ENCODE measurements around the gene SEMA4B. TPM values are rescaled to one million over a fixed set of nuclear protein-coding genes. Genes with fewer than 3 reads are reported as not detected.

The SEMA4B gene
- total RNA-seq, 1 donor from 2014 or later: 7.7 TPM

- Histone ChIP-seq H3K4me1 (peaks cover 11% of the 10 kb centered on the region), H3F3A (ENCODE audit: low read depth) (peaks cover 23% of the 10 kb centered on the region), H3K27me3 (no peaks in the 10 kb centered on the region), H3K9ac (no peak overlapping the region), H3K9me3 (ENCODE audit: low read depth) (no peaks in the 10 kb centered on the region), H3K79me2 (ENCODE audit: low read depth) (peaks cover 27% of the 10 kb centered on the region), H3K27ac (no peak overlapping the region), H2AFZ (replicated peaks) (no peak overlapping the region), H3K4me2 (peak overlapping the region; percentile 93), H3K36me3 (no peaks in the 10 kb centered on the region), H3K4me3 (no peak overlapping the region), H4K20me1 (ENCODE audit: low read depth) (peaks cover 47% of the 10 kb centered on the region)
- Mint-ChIP-seq H3K27ac (no peak overlapping the region), H3K36me3 (peaks cover 6% of the 10 kb centered on the region), H3K4me1 (peaks cover 39% of the 10 kb centered on the region), H3K9me3 (no peaks in the 10 kb centered on the region), H3K27me3 (ENCODE audit: insufficient read depth, low read depth) (peaks cover 6% of the 10 kb centered on the region), H3K4me3 (peak overlapping the region; percentile 87)
- TF ChIP-seq EZH2phosphoT487 (IDR thresholded peaks at IDR 0.05) (no peak), CTCF (IDR thresholded peaks at IDR 0.05) (no peak), EZH2 (IDR thresholded peaks at IDR 0.05) (no peak)
- no peak for DNase-seq (ENCODE audit: low spot score)
These were observed 1.8 kb downstream of the SEMA4B start for GRCh38 chr15:90202929-90203328.

- TF ChIP-seq CTCF (IDR thresholded peaks at IDR 0.05): no peak
- TF ChIP-seq EZH2phosphoT487 (IDR thresholded peaks at IDR 0.05): no peak
- TF ChIP-seq EZH2 (IDR thresholded peaks at IDR 0.05): no peak
- no peaks in the 10 kb centered on the region for H3K9me3 ChIP-seq (ENCODE audit: low read depth)
- no peaks in the 10 kb centered on the region for H3K27me3 ChIP-seq
- H3K36me3 Mint-ChIP-seq: peaks cover 6% of the 10 kb centered on the region
- no peak overlapping the region for H2AFZ ChIP-seq (replicated peaks)
- no peaks in the 10 kb centered on the region for H3K36me3 ChIP-seq
- H4K20me1 ChIP-seq (ENCODE audit: low read depth): peaks cover 47% of the 10 kb centered on the region
- H3K9ac ChIP-seq: no peak overlapping the region
- H3K4me1 ChIP-seq: peaks cover 11% of the 10 kb centered on the region
- no peak overlapping the region for H3K4me2 ChIP-seq
- H3K4me3 Mint-ChIP-seq: peak overlapping the region; percentile 87
- H3K79me2 ChIP-seq (ENCODE audit: low read depth): peaks cover 27% of the 10 kb centered on the region
- peaks cover 39% of the 10 kb centered on the region for H3K4me1 Mint-ChIP-seq
- H3K27ac Mint-ChIP-seq: no peak overlapping the region
- H3K27me3 Mint-ChIP-seq (ENCODE audit: insufficient read depth, low read depth): peaks cover 6% of the 10 kb centered on the region
- H3K9me3 Mint-ChIP-seq: no peaks in the 10 kb centered on the region
- no peak for DNase-seq (ENCODE audit: low spot score)
- H3K4me3 ChIP-seq: no peak overlapping the region
- H3F3A ChIP-seq (ENCODE audit: low read depth): peaks cover 23% of the 10 kb centered on the region
- H3K27ac ChIP-seq: no peak overlapping the region
These were observed 2.3 kb downstream of the SEMA4B start for GRCh38 chr15:90203473-90203872.

GRCh38 chr15:90203922-90204321 is 2.8 kb downstream of the SEMA4B start:
- Histone ChIP-seq H4K20me1 (ENCODE audit: low read depth) (peaks cover 47% of the 10 kb centered on the region), H3F3A (ENCODE audit: low read depth) (peaks cover 23% of the 10 kb centered on the region), H3K4me2 (no peak overlapping the region), H3K27ac (no peak overlapping the region), H3K36me3 (no peaks in the 10 kb centered on the region), H3K79me2 (ENCODE audit: low read depth) (peaks cover 27% of the 10 kb centered on the region), H3K4me3 (no peak overlapping the region), H3K9me3 (ENCODE audit: low read depth) (no peaks in the 10 kb centered on the region), H3K9ac (no peak overlapping the region), H2AFZ (replicated peaks) (no peak overlapping the region), H3K27me3 (no peaks in the 10 kb centered on the region), H3K4me1 (peaks cover 11% of the 10 kb centered on the region)
- H3K9me3 Mint-ChIP-seq: no peaks in the 10 kb centered on the region
- no peak for DNase-seq (ENCODE audit: low spot score)
- peaks cover 6% of the 10 kb centered on the region for H3K36me3 Mint-ChIP-seq
- TF ChIP-seq CTCF (IDR thresholded peaks at IDR 0.05) (no peak), EZH2 (IDR thresholded peaks at IDR 0.05) (no peak), EZH2phosphoT487 (IDR thresholded peaks at IDR 0.05) (no peak)
- no peak overlapping the region for H3K4me3 Mint-ChIP-seq
- peaks cover 6% of the 10 kb centered on the region for H3K27me3 Mint-ChIP-seq (ENCODE audit: insufficient read depth, low read depth)
- no peak overlapping the region for H3K27ac Mint-ChIP-seq
- peaks cover 39% of the 10 kb centered on the region for H3K4me1 Mint-ChIP-seq
